H1 (cell line): ENCODE data around the gene MTG1. TPM values are rescaled to one million over a fixed set of nuclear protein-coding genes. Genes with fewer than 3 reads are reported as not detected.

Experiments
- EZH2 ChIP-seq: fragments of 200-600 bp; sonication (generic); IDR thresholded peaks from 2 replicates; pipeline ENCODE4 v1.7.1; 2012; ENCODE audit warnings: low read depth, mild to moderate bottlenecking, moderate library complexity, low read length, inconsistent platforms; ENCODE audit not compliant: severe bottlenecking
- GABPA ChIP-seq: IDR thresholded peaks from 2 replicates; pipeline ENCODE4 v1.6.1; 2011; ENCODE audit warnings: mild to moderate bottlenecking, low read length, moderate library complexity, borderline replicate concordance; ENCODE audit not compliant: insufficient read depth
- HDAC2 ChIP-seq, 2 experiments: fragments of 300-600 bp in 1 of 2; sonication (generic) in 1 of 2; IDR thresholded peaks; 2 replicates each; pipeline ENCODE4 v1.6.1; 2011 to 2012; ENCODE audit warnings: low read depth in 2 of 2, low read length in 2 of 2, mild to moderate bottlenecking in 2 of 2, moderate library complexity in 2 of 2, borderline replicate concordance in 1 of 2, inconsistent platforms in 1 of 2
- JUN ChIP-seq: IDR thresholded peaks from 2 replicates; pipeline ENCODE4 v1.6.1; 2011; ENCODE audit warnings: low read depth, mild to moderate bottlenecking, improper control_type of control experiment, low read length
- MAX ChIP-seq: IDR thresholded peaks from 2 replicates; pipeline ENCODE4 v1.6.1; 2012; ENCODE audit warnings: inconsistent platforms
- RXRA ChIP-seq: IDR thresholded peaks from 2 replicates; pipeline ENCODE4 v1.6.1; 2011; ENCODE audit warnings: low read depth, mild to moderate bottlenecking, low read length, moderate library complexity; ENCODE audit not compliant: insufficient read depth
- polyA plus RNA-seq, 7 experiments: library from polyadenylated mRNA; depleted of rRNA in 3 of 7; stranded (reverse) in 5 of 7; unstranded in 2 of 7; fragments of >200 nt in 5 of 7; fragments of 200-250 nt in 2 of 7; gene quantifications; 1 replicate in 5 of 7; 2 replicates in 1 of 7; 4 replicates in 1 of 7; pipeline versions ENCODE4 v1.2.1 to v1.2.3, GENCODE V29; 2011 to 2013; ENCODE audit warnings: missing spikeins in 2 of 7, mixed read lengths in 2 of 7
- total RNA-seq: library from RNA; stranded (reverse); fragmentation: NEBNext Ultra II Directional; extraction: Animal tissue kit (Norgen Biotek cat#: 25700); gene quantifications from 2 replicates; pipeline ENCODE4 v1.2.1, GENCODE V29; 2021

Gene MTG1
- total and polyA plus RNA-seq, 2 of the 8 experiments (the other 6 are each of a cell fraction or from before 2014, with no cell fraction given), result 56.6 to 81.6 TPM

- TF ChIP-seq MAX (no peak), GABPA (no peak), HDAC2 (IDR thresholded peaks at IDR 0.05; ENCODE audit: borderline replicate concordance in 1 of 2, low read depth in 2 of 2, low read length in 2 of 2) (no peak), JUN (no peak), EZH2 (no peak), RXRA (no peak)
Observed at GRCh38 chr10:133361773-133362441, 32.0 kb upstream of the MTG1 start (continued).
